22Rv1 (cell line): ENCODE results near the gene TMEM18.

ENCODE experiments used
- ZFX ChIP-seq: fragments of 450-650 bp; IDR thresholded peaks from 2 replicates; pipeline ENCODE4 v1.6.1; 2017; ENCODE audit warnings: antibody characterized with exemption, borderline replicate concordance
- TF ChIP-seq, protein P1 (sequence below): fragments of 450-650 bp; IDR thresholded peaks from 2 replicates; pipeline ENCODE4 v1.5.1; 2017; ENCODE audit warnings: mild to moderate bottlenecking

DNA sequence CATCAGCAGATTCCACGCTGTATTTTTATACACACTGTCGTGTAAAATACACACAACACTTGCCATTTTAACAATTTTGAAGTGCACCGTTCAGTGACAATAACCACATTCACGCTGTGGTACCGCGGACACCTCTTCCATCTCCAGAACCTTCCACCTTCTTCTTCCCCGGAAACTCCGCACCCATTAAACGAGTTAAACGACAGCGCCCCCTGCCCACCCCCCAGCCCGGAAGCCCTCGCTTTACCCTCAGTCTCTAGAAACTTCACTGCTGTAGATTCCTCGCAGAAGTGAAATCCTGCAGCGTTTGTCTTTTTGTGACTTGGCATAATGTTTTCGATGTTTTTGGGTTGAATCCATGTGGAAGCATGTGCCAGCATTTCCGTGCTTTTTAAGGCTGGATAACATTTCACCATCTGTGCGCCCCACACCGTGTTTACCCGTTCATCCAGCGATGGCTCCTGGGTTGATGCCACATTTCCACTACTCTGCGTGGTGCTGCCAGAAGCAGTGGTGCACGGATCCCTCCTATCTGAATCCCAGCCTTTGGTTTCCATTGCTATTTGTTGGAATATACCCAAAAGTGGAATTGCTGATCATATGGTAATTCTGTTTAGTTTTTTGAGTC lies 32.0 kb upstream of the TMEM18 start:
- TF ChIP-seq, protein P1, sequence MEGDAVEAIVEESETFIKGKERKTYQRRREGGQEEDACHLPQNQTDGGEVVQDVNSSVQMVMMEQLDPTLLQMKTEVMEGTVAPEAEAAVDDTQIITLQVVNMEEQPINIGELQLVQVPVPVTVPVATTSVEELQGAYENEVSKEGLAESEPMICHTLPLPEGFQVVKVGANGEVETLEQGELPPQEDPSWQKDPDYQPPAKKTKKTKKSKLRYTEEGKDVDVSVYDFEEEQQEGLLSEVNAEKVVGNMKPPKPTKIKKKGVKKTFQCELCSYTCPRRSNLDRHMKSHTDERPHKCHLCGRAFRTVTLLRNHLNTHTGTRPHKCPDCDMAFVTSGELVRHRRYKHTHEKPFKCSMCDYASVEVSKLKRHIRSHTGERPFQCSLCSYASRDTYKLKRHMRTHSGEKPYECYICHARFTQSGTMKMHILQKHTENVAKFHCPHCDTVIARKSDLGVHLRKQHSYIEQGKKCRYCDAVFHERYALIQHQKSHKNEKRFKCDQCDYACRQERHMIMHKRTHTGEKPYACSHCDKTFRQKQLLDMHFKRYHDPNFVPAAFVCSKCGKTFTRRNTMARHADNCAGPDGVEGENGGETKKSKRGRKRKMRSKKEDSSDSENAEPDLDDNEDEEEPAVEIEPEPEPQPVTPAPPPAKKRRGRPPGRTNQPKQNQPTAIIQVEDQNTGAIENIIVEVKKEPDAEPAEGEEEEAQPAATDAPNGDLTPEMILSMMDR, result peak; percentile 40
- no peak for TF ChIP-seq ZFX
